LNCAP (cell line): ENCODE results near the gene CDH4.

Experiments
- TF ChIP-seq, protein P1 (sequence below): fragments of 450-650 bp; IDR thresholded peaks from 2 replicates; pipeline ENCODE4 v1.5.1; 2017; ENCODE audit warnings: mild to moderate bottlenecking

The CDH4 gene

DNA sequence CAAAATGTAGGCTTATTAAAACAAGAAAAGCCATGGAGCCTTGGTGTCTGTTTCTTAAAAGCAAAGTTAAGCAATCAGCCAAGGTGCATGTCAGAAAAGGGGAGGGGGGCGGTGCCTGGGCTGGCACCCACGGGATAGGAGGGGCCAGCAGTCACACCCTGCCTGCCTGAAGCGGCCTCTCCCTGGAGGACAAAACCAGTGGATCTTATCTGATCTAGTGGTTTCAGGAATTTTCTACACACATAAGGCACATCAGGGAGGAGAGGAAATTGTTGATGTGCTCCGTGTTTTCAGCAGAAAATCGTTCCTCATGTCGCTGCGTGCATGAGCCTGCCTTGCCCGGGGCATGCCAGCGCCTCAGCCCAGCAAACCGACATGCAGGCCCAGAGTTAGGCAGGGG is 537.3 kb downstream of the CDH4 start:
- TF ChIP-seq, protein P1, sequence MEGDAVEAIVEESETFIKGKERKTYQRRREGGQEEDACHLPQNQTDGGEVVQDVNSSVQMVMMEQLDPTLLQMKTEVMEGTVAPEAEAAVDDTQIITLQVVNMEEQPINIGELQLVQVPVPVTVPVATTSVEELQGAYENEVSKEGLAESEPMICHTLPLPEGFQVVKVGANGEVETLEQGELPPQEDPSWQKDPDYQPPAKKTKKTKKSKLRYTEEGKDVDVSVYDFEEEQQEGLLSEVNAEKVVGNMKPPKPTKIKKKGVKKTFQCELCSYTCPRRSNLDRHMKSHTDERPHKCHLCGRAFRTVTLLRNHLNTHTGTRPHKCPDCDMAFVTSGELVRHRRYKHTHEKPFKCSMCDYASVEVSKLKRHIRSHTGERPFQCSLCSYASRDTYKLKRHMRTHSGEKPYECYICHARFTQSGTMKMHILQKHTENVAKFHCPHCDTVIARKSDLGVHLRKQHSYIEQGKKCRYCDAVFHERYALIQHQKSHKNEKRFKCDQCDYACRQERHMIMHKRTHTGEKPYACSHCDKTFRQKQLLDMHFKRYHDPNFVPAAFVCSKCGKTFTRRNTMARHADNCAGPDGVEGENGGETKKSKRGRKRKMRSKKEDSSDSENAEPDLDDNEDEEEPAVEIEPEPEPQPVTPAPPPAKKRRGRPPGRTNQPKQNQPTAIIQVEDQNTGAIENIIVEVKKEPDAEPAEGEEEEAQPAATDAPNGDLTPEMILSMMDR: no peak

DNA sequence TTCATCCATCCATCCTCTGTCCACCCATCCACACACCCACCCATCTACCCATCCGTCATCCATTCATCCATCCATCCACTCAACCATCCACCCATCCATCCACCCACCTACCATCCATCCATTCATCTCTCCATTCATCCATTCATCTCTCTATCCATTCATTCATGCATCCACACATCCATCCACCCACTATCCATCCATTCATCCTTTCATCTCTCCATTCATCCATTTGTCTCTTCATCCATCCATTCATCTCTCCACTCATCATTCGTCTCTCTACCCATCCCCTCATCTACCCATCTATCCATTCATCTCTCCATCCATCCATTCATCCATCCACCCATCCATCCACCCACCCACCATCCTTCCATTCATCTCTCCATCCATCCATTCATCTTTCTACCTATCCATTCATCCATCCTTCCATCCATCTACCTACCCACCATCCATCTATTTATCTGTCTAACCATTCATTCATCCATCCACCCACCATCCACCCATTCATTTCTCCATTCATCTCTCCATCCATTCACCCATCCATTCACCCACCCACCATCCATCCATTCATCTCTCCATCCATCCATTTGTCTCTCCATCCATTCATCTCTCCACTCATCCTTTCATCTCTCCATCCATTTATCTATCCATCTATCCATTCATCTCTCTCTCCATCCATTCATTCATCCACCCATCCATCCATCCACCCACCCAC is 538.2 kb downstream of the CDH4 start:
- TF ChIP-seq, protein P1: no peak

DNA sequence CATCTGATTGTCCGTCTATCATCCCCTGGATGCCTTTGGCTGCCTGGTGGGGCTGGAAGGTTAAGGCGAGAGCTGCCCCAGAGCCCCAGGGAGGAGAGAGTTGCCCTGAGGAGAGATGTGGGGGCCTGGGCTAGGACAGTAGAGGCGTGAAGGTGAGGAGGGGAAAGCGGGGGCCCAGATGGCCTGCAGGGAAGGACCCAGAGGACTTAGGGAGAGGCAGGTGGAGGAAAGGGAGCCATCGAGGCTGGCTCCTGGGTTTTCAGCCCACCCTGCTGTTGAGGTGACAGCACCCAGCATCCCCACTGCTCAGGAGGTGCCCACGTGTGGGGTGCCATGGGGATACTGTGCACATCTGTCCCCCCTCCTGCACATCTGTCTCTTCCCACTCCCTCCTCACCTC is 539.9 kb downstream of the CDH4 start:
- TF ChIP-seq, protein P1: no peak

DNA sequence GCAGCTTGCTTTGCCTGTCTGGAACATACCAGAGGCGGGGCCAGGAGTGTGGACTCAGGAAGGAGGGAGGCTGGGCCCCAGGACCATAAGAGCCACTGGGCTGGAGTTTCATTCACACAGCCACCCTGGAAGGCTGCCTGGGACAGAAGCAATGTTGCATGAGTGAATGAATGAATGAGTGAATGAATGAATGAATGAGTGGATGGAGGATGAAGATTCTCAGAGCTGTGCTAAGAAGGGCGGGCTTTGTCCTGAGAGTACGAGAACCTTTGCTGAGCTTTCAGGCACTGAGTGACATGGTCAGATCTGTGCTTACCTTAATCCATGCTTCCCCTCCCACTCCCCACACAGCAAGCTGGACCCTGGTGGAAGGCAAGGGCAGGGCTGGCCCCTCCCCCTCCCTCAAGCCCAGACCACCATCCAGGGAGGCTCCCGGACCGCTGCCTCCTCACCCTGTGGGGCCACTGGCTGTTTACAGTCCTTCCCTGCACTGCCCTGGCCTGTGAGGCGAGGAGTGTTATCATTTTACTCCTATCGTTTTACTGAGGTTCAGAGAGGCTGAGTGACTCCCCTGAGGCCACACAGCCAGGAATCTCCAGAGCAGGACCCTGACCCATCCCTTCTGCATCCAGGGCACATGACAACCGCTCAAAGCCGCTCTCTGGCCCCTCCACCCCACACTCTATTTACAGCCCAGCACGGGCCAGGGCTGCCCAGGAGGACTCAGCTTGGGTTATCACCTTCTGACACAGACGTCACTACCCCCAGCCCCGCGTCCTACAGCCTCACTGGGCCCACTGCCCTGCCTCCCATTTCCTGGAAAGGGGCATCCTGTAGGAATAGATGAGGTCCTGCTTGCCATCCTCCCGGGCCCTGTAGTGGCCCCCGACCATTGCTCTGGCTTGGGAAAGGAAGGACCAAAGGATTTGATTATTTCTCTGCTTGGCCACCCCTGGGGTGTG is 543.9 kb downstream of the CDH4 start:
- TF ChIP-seq, protein P1: no peak

DNA sequence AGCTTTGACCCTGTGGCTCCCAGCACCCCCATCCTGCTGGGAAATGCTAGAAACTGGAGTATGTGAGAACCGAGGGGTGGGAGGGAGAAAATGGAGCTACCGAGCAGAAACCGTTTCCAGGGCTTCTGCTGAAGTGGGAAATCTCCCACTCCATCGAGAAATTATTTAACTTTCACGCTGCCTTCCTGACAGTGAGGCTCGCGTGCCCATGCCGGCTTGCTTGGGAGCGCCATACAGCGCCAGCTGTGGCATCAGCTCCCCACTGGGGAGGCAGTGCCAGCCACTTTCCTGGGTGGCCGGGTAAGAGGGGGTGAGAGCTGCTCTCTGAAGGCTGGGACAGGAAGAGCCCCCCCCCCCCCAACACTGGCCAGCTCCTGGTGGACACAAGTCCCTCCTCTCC is 544.7 kb downstream of the CDH4 start:
- TF ChIP-seq, protein P1: no peak

DNA sequence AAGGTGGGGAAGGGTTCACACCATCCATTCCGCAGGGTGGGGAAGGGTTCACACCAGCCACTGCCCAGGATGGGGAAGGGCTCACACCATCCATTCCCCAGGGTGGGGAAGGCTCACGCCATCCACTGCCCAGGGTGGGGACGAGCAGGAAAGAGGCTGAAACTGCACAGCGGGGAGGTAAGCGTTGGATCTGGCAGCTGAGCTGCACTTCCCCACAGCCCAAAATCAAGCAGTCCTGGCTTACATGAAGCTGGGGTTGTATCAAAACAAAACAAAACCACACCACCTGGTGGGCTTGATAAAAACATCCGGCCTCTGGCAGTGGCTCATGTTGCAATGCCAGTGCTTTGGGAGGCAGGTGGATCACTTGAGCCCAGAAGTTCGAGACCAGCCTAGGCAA is 545.1 kb downstream of the CDH4 start:
- TF ChIP-seq, protein P1: no peak

DNA sequence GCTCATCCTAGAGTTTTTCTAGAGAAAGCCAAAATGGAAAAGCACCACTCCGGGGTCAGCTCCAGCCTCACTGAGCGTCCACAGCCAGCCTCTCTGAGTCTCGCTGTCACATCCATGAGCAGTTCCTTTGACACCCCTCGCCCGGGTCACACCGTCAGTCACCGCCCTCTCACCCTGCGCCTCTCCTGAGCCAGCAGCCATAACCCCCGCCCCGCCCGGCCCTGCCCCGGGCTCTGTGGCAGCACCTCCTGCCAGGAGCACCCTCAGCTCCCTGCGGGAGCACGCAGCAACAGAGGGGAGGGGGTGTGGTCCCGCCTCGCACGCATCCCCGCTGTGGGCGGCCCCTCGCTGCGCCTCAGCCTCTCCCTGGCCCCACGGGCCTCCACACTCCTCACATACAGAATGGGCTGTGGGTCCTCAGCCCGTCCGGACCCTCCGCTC is 545.9 kb downstream of the CDH4 start:
- TF ChIP-seq, protein P1: no peak
